GM19099 (cell line): ENCODE data around the gene CST7.

Experiments used
- POLR2A ChIP-seq: IDR thresholded peaks from 3 replicates; pipeline ENCODE4 v1.6.1; 2011; ENCODE audit warnings: low read depth; ENCODE audit not compliant: insufficient read length; ENCODE audit errors: extremely low read depth

Gene CST7, protein sequence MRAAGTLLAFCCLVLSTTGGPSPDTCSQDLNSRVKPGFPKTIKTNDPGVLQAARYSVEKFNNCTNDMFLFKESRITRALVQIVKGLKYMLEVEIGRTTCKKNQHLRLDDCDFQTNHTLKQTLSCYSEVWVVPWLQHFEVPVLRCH

DNA sequence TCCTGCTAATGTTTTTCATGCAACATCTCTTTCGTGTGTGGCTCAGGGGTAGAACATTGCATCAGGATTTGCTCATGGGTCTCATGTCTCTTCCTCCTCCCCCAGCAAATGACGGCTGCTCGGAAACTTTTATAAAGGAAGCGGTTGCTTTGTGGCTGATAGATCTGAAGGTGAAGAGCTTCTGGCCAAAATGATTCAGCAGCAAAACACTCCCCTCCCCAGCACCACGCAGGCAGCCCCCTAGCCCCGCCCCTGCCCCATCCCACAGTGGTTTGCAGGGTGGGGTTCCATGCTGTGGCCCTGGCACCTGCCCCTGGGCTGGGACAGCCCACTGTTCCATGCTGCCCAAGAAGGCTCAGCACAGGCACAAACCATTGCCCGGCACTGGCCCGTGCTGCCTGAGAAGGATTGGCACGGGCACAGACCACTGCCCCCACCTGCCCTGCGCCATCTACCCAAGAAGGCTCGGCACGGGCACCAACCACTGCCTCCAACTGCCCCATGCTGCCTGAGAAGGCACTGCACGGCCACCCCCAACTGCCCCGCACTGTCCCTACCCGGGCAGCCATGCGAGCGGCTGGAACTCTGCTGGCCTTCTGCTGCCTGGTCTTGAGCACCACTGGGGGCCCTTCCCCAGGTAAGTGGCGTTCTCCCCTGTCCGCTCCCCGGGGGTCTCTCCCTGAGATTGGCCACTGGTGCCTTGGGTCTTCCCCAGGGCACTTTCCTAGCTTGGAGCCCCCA lies at the start of gene CST7:
CST7 (plus strand) TSS at position 331 of the 741 bp plus-strand sequence; CDS start at position 568, 237 bp downstream.
- TF ChIP-seq POLR2A: no peak

DNA sequence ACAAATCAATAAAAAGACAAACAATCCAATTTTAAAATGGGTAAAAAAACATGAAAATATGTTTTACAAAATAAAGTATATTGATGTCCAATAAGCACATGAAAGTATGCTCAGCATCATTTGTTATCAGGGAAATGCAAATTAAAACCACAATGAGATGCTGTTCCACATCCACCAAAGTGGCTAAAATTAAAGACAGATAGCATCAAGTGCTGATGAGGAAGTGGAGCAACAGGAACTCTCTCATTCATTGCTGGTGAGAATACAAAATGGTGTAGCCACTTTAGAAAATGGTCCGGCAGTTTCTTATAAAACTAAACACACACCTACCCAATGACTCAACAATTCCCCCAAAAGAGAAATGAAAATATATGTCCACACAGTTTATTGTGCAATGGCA lies 42.3 kb upstream of the CST7 start:
- no peak for TF ChIP-seq POLR2A

DNA sequence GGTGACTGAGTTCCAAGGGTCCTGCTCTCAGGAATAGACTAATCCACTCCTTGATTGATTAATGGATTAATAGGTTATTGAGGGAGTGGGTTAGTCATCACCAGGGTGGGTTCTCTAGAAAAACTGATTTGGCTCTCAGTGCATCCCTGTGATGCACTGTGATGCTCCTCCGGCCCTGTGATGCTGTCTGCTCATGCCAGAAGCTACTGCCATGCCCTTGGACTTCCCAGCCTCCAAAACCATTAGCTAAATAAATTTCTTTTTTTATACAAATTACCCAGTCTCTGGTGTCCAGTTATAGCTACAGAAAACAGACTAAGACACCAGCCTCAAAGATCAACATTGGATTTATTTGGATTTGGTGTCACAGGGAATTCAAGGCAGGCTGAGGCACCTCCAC lies 40.4 kb upstream of the CST7 start:
- TF ChIP-seq POLR2A: no peak

DNA sequence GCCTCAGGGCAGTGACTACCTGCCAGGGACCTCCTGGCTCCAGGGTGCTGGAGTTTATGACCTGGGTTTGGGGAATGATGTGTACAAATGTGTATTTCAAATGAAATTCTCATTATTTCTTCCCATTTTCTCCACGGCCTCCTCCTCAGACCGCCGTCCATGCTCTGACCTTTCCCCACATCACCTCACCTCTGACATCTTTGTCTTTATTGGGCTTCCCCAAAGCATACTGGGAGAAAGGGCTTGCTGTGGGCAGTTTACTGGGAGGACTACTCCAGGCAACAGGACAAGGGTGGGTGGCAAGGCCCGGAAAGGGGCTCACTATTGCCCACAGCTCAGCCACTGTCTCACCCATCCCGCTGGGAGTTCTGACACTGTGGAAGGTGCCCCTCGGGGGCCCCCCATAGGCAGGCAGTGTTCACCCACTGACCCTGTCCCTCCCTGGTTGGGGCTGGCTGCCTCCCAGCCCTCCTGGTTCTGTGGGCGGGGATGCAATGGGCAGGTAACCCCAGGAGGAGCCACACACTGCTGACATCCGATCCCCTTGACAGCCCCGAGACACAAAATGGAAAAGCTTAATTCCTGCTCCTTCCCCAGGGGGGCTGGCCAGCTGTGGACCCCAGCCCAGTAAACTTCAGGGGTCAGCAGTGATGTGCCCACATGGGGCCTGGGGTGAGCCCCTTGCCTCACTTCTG lies 39.8 kb upstream of the CST7 start:
- no peak for TF ChIP-seq POLR2A

DNA sequence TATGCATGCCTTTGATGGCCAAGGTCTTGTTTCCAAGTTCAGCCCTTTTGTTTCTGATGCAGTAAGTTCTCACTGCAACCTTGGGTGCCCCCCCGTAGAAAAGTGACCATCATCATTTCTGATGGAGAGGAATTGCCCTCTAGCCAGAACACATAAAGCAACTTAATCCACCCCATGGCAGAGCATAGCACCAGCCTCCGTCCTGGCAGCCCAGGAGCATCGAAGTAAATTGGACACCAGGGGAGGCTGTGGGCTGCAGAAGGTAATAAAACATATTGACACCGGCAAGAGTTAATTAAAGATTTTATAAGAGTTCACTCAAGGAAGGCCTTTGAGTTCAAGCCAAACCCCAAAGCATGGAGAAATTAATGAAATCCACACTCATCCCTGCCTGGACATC lies 39.2 kb upstream of the CST7 start:
- TF ChIP-seq POLR2A: no peak

DNA sequence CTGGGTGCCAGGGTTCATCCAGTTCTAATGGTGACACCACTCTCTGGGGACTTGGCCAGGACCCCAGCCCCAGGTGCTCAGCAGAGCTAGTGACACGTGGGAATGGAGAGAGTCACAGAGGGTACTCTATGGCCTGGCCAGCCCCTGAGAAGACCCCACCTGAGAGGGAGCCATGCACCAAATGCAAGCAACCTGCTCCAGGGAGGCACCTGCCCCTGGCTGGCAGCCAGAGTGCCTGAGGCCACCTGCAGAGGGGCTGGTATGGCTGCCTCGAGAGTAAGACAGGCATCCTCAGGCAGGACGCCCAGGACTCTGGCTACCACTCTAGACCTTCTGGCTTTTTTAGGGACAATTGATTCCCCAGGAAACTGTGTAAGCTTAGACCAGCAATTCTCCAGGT lies 38.6 kb upstream of the CST7 start:
- no peak for TF ChIP-seq POLR2A

DNA sequence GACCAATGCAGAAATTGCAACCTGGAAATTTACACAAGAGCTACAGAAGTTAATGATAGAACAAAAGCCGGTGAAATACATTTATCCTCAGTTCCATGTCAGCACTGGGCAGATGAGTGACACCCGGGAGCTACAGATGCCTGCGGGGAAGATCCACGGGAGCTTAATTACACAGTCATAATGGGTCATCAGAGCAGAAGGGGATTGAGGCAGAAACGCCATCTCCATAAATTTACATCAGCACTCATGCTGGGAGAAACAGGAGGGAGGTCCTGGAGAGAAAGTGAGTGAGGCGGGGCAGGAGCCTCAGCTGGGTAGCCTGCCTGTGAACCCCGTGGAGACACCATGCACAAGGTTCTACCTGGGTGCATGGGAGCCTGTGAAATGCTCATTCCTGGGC lies 37.6 kb upstream of the CST7 start:
- no peak for TF ChIP-seq POLR2A

DNA sequence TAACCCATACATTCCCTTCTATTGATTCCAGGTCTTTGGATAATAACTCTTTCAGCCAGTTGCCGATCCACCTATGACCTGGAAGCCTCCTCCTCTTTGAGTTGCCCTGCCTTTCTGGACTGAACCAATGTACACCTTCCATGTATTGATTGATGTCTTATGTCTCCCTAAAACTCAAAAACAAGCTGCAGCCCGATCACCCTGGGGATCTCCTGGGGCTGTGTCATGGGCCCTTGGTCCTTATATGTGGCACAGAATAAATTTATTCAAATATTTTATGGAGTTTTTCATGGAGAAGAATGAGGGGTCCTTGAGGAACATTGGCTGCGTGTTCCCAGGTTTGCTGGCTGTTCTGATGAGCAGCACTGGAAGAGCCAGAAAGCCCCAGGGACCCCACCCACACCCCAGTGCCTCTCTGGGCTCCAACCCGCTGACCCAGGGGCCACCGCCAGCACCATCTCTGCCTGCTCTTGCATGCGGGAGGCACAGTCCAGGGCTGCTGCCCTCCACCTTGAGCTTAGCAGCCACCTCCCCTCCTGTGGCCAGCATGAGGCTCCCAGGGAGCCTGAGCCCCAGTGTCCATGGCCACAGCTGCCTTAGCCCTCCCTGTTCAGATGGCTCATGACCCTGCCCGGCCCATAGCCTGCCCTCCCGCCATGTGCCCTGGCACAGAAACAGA lies 36.5 kb upstream of the CST7 start:
- no peak for TF ChIP-seq POLR2A

DNA sequence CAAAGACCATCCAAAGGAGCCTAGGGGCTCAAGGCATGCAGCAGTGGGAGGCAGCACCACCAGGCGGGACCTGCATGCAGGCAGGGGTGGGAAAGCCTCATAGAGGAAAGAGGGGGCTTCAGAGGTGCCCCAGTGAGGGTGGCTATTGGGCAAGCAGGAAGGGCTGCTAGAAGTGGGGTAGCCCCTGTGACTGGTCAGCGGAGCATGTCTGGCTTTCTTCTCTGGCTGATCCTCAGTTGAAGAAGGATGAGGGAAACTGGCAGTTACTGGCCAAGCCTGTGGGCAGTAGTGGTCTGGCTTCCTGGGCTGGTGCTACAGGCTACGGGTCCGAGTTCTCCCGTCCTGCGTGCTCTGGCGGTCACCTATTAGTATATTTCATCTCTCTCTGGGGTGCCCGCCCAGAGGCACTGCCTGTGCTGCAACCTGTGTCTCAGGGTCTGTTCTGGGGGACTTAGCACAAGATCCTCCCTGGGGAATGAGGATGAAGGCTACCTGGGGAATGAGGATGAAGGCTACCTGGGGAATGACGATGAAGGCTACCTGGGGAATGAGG lies 35.9 kb upstream of the CST7 start:
- TF ChIP-seq POLR2A: no peak

DNA sequence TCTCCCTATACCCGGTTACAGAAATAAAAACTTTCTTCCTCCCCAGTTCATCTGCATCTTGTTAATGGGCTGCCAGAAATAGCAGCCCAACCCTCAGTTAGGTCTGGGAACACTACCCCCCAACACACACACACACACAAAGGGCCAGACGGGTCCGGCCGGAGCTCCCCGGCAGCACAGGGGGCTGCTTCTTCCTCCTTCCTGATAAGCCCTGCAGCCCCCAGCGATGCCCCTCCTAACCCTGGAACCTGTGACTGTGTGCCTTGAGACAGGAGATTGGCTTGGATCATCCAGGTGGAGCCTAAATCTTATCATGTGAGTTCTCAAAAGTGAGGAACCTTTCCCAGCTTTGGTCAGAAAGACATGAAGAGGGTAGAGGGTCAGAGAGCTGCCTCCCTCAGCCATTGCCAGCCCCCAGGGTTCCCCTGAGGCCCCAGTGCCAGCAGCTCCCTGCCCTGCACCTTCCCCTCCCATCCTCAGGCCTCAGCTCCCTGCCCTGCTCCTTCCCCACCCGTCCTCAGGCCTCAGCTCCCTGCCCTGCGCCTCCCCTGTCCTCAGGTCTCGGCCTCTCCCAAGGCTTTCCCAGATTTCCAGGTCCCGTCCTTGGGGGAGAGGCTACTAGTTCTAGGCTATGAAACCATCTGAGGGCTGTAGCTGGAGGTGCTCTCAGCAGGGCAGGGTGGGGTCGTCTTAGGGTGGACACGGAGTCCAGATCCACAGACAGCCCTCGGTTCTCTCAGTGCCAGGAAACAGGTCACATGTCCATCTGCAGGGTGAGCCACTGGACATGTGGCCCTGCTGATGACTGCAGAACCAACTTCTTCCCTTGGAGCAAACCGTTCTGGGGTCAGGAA lies 34.5 kb upstream of the CST7 start:
- no peak for TF ChIP-seq POLR2A

DNA sequence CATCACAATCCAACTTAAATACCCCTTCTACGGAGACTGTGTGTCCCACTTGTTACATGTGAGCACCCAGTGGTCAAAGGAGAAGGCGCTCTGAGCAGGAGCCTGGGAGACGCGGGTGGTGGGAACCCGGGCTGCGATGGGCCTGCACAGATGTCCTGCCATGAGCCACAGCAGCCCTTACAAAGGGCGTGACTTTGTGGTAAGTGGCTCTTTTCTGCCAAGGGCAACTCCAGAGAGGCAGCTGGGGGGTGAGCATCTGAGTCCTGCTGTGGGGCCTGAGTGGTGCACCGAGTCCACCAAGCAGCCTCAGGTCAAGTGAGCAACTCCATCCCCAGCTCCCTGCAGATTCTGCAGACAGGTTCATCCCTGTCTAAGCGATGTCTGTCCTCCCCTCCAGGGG lies 33.6 kb upstream of the CST7 start:
- no peak for TF ChIP-seq POLR2A

DNA sequence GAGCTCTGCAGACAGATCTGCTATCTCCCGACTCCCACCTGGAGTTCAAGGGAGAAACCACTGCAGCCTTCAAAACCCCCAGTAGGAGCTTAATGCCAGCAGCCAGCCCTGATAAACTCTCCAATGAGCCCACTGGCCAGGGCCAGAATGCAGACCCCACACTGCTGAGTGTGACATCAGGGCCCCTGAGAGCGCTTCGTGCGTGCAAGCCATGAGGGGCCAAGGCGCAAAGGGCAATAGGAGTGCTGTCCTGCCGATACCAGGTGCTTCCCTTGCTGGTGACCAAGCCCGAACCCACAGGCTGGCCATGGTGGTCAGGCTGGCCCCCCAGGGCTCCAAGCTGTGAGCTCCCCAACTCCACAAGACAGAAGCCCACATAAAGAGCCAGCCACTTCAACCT lies 33.2 kb upstream of the CST7 start:
- no peak for TF ChIP-seq POLR2A

DNA sequence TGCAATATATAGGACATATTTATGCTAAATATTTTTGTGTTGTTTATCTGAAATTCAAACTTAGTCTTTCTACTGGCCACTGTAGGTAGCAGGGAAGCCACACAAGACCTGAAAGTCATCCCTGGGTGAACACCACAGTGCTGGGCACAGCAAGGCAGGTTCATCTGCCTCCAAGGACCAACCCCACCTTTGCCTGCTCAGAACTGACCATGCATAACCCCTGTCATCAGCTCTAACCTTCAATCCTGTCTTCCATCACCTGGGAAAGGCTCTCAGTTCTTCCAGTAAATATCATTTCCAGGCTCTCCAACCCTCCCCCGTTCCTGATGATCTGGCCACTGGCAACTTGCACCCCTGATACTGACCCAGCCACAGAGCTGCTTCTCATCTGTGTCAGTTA lies 32.7 kb upstream of the CST7 start:
- no peak for TF ChIP-seq POLR2A

DNA sequence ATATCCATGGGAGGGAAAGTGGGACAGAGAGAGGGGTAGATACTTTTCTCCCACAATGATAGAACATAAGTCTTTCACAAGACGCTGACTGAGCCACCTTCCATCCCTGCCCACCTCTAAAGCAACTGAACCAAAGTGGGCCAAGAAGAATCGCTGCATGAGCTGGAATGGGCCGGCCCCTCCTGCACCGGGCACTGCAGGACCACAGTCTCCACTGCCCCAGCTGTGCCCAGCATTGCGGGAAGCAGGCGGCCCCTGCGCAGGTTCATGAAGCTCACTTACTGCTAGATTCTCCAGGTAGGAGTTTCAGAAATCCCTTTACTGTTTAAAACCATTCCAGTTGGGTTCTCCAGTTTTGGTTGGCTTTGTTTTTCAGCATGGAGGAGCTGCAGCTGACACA lies 32.0 kb upstream of the CST7 start:
- TF ChIP-seq POLR2A: no peak

DNA sequence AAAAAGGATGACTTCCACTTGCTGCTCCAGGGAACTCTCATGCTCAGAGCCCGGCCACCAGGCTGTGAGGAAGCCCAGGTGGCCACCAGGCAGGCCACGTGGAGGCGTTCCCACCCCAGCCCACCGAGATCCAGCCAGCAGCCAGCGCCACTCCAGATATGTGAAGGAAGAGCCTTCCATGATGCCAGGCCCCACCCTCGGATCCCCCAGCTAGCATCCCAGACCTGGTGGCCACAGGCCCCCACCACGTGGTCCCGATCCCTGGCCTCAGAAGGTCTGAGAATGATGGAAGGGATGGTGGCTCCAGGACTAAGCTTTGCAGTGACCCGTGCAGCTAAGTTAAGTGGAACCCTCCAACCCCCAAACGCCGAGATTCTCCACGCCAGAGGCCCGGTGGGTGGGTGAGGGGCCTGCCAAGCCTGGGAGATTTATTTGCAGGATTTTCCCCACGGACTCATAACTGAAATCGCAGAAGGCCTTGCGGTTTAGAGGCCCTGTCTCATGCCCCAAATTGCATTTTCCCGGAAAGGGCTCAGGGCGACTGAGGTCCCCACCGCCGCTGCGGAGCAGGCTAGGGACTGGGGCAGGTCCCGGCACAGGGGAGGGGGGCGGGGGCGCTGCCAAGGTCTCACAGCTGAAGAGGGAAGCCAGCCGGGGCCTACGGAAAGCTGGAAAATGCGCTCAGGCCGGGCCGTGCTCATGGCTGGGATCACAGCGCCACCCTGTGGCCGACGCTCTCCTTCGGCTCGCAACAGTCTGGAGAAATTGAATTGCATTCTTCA lies 31.1 kb upstream of the CST7 start:
- no peak for TF ChIP-seq POLR2A
